HG03571 (cell line): ENCODE results near the gene STRBP.

Source experiments
- ATAC-seq: cut with Tn5 transposase; IDR thresholded peaks from one replicate; pipeline ENCODE4 v1.9.1; 2021; ENCODE audit not compliant: unreplicated experiment

STRBP gene

DNA sequence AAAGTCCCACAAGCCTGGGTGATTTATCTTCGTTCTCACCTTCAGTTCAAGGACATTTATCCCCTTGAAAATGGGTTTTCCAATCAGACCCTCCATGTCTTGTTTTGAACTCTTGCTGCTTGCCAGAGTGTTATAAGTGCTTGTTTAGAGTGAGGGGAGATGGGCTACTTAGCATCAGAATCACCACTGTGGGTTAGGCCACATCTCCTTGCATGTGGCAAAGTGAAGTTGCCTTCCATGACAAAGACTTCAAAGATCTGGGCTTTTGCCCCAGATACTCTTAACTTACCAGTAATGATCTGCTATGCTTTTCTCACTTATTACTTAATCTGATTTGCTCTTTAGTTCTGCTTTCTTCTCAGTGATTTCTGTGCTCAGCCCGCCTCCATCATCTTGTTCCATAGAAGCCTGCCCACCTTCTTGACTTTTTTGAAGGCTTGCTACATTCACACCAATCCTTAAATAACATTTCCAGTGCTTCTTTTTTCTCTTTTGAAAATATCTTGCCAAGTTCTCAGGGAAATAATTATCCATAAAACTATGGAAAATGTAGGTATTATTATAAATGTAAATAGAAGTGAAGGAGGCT is 195.9 kb downstream of the STRBP start:
- ATAC-seq: no peak
